Adrenal gland (tissue), 5 donors: Measurements from ENCODE around the gene CRADD.

ENCODE experiments used
- POLR2A ChIP-seq, 2 donors: fragments of 450-650 bp; IDR thresholded peaks; one replicate each; pipeline ENCODE4 v1.6.1; 2017; ENCODE audit warnings: antibody characterized with exemption in 2 of 2, mild to moderate bottlenecking in 2 of 2, moderate library complexity in 1 of 2
- TF ChIP-seq, protein P1 (sequence below), 6 experiments: fragments of 450-650 bp in 4 of 6; fragments of 200-600 bp in 2 of 6; sonication (generic) in 1 of 6; IDR thresholded peaks; 1 replicate in 5 of 6; 2 replicates in 1 of 6; pipeline versions ENCODE4 v1.5.1 to v1.8.0; 2016 to 2021; ENCODE audit warnings: antibody characterized with exemption in 6 of 6, mild to moderate bottlenecking in 2 of 6, moderate library complexity in 1 of 6
- donor health status: DM: no; HTN: no; CAD: no.

DNA sequence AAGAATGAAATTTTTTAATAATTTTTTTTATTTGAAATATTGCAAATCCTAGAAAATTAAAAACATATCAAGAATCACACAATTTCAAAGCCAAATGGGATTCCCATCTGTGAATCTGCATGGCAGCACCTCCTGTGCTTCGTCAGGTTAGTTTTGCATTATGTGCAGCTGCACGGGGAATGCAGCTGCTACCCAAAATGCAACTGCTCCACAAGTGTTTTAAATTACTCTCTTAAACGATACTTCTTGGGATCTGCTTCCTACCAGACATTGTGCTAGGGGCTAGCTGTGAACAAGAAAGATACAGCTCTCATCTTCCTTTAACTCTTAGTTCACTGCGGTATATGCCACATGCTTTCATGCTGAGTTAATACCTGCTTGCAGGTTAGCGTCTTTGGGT is 154.2 kb downstream of the CRADD start:
- TF ChIP-seq, protein P1, sequence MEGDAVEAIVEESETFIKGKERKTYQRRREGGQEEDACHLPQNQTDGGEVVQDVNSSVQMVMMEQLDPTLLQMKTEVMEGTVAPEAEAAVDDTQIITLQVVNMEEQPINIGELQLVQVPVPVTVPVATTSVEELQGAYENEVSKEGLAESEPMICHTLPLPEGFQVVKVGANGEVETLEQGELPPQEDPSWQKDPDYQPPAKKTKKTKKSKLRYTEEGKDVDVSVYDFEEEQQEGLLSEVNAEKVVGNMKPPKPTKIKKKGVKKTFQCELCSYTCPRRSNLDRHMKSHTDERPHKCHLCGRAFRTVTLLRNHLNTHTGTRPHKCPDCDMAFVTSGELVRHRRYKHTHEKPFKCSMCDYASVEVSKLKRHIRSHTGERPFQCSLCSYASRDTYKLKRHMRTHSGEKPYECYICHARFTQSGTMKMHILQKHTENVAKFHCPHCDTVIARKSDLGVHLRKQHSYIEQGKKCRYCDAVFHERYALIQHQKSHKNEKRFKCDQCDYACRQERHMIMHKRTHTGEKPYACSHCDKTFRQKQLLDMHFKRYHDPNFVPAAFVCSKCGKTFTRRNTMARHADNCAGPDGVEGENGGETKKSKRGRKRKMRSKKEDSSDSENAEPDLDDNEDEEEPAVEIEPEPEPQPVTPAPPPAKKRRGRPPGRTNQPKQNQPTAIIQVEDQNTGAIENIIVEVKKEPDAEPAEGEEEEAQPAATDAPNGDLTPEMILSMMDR (IDR thresholded peaks at IDR 0.05), result no peak
- no peak for TF ChIP-seq POLR2A (IDR thresholded peaks at IDR 0.05)
